ENCODE results near the gene PHAF1.
A peak's percentile ranks its signal among the peaks of the same experiment; 100 is the strongest.

Gene PHAF1

DNA sequence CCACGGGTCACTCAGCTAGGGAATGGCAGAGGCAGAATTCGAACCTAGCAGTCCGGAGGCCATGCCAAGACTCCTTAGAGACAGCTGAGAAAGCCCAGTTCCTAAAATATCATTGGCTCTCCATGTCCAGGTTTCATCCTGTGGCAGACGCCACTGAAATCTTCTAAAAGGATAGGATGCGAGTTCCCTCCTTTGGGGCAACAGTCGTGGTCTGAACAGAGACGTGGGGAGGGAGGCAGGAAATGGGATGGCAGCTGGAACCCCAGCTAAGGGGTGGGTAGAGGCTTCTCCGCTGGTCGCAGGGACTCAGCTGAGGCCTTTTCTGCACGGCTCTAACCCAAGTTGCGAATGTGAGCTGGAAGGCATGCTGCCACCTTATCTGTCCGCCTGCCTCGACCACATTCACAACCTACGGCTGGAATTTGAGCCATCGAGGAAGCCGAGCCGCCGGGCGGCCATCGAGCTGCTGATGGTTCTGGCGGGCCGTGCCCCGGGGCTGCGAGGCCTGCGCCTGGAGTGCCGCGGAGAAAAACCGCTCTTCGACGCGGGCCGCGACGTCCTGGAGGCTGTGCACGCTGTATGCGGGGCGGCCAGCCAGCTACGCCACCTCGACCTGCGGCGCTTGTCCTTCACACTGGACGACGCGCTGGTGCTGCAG, 52.9 kb downstream of the PHAF1 start:
- no peak for TF ChIP-seq ZBTB7A (IDR thresholded peaks at IDR 0.05; ENCODE audit: low read depth)
- peak; percentile 6; the same call in 1 of the 2 replicates for TF ChIP-seq EP300 (IDR thresholded peaks at IDR 0.05; ENCODE audit: borderline replicate concordance)

DNA sequence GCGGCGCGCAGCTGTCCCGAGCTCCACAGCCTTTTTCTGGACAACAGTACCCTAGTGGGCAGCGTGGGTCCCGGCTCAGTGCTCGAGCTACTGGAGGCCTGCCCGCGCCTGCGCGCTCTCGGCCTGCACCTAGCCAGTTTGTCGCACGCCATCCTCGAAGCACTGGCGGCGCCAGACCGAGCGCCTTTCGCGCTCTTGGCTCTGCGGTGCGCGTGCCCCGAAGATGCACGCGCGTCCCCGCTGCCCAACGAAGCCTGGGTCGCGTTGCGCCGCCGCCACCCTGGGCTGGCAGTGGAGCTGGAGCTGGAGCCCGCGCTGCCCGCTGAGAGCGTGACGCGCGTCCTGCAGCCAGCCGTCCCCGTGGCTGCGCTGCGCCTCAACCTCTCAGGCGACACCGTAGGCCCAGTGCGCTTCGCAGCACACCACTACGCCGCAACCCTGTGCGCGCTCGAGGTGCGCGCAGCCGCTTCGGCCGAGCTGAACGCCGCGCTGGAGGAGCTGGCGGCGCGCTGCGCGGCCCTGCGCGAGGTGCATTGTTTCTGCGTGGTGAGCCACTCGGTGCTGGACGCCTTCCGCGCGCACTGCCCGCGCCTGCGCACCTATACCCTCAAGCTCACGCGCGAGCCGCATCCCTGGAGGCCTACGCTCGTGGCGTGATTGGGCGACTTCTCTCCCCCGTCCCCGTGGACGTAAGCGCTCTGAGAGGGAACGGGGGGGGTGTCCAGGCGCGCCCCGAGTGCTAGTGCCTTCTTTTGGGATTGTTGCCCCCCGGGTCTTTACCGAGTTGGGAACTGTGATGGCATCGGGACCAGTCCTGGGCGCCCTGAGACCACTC, 53.6 kb downstream of the PHAF1 start:
- TF ChIP-seq CREB1 (IDR thresholded peaks at IDR 0.05; ENCODE audit: low read depth): no peak
- TF ChIP-seq NFIC (IDR thresholded peaks at IDR 0.05): no peak
- no peak for TF ChIP-seq FOXM1 (IDR thresholded peaks at IDR 0.05; ENCODE audit: borderline replicate concordance, low read depth)
- no peak for TF ChIP-seq TAF1 (IDR thresholded peaks at IDR 0.05; ENCODE audit: low read depth)
- no peak for TF ChIP-seq TEAD4 (IDR thresholded peaks at IDR 0.05)
- TF ChIP-seq EGR1 (IDR thresholded peaks at IDR 0.05): no peak
- no peak for TF ChIP-seq TCF12 (IDR thresholded peaks at IDR 0.05; ENCODE audit: low read depth)
- TF ChIP-seq ZBTB7A (IDR thresholded peaks at IDR 0.05; ENCODE audit: low read depth): no peak
- no peak for TF ChIP-seq CEBPB (IDR thresholded peaks at IDR 0.05)
- TF ChIP-seq EP300 (IDR thresholded peaks at IDR 0.05; ENCODE audit: borderline replicate concordance): peak; percentile 4; the same call in 1 of the 2 replicates
- TF ChIP-seq, protein P1, sequence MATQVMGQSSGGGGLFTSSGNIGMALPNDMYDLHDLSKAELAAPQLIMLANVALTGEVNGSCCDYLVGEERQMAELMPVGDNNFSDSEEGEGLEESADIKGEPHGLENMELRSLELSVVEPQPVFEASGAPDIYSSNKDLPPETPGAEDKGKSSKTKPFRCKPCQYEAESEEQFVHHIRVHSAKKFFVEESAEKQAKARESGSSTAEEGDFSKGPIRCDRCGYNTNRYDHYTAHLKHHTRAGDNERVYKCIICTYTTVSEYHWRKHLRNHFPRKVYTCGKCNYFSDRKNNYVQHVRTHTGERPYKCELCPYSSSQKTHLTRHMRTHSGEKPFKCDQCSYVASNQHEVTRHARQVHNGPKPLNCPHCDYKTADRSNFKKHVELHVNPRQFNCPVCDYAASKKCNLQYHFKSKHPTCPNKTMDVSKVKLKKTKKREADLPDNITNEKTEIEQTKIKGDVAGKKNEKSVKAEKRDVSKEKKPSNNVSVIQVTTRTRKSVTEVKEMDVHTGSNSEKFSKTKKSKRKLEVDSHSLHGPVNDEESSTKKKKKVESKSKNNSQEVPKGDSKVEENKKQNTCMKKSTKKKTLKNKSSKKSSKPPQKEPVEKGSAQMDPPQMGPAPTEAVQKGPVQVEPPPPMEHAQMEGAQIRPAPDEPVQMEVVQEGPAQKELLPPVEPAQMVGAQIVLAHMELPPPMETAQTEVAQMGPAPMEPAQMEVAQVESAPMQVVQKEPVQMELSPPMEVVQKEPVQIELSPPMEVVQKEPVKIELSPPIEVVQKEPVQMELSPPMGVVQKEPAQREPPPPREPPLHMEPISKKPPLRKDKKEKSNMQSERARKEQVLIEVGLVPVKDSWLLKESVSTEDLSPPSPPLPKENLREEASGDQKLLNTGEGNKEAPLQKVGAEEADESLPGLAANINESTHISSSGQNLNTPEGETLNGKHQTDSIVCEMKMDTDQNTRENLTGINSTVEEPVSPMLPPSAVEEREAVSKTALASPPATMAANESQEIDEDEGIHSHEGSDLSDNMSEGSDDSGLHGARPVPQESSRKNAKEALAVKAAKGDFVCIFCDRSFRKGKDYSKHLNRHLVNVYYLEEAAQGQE (IDR thresholded peaks at IDR 0.05; ENCODE audit: low read depth): no peak
- TF ChIP-seq, protein P2, sequence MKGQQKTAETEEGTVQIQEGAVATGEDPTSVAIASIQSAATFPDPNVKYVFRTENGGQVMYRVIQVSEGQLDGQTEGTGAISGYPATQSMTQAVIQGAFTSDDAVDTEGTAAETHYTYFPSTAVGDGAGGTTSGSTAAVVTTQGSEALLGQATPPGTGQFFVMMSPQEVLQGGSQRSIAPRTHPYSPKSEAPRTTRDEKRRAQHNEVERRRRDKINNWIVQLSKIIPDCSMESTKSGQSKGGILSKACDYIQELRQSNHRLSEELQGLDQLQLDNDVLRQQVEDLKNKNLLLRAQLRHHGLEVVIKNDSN (IDR thresholded peaks at IDR 0.05): peak; percentile 3; the same call in 1 of the 2 replicates
- no peak for TF ChIP-seq RAD21 (IDR thresholded peaks at IDR 0.05; ENCODE audit: low read depth)
- TF ChIP-seq, protein P3, sequence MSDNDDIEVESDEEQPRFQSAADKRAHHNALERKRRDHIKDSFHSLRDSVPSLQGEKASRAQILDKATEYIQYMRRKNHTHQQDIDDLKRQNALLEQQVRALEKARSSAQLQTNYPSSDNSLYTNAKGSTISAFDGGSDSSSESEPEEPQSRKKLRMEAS (IDR thresholded peaks at IDR 0.05): peak; percentile 91

DNA sequence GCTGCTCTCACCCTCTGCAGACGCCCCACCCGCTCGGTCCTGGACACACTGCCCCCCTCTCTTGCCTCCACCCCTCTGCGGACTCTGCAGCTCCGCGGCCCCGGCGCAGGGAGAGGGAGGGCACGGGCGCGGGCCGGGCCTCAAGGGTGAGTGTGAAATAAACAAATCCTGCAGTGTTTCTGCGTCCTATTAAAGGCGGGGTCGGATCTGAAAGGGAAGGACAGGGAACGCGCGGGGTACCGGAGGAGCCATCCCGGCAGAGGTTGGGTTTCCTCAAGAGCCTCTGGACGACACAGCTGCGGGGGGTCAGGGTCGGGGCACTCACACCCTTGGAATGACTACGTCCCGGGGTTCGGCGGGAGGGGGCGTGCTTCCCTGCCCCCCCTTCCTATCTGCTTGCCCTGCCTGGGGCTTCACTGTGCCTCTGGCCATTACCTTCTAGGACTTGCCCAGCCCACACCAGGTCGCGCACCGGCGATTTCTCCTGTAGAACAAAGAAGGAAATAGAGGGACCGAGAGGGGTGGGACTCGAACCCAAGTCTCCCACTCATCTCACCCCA, 54.3 kb downstream of the PHAF1 start:
- 0 out of 2 replicates have a peak, but pooled peaks have one; percentile 12 for TF ChIP-seq TEAD4 (IDR thresholded peaks at IDR 0.05)
- TF ChIP-seq TCF12 (IDR thresholded peaks at IDR 0.05; ENCODE audit: low read depth): no peak

DNA sequence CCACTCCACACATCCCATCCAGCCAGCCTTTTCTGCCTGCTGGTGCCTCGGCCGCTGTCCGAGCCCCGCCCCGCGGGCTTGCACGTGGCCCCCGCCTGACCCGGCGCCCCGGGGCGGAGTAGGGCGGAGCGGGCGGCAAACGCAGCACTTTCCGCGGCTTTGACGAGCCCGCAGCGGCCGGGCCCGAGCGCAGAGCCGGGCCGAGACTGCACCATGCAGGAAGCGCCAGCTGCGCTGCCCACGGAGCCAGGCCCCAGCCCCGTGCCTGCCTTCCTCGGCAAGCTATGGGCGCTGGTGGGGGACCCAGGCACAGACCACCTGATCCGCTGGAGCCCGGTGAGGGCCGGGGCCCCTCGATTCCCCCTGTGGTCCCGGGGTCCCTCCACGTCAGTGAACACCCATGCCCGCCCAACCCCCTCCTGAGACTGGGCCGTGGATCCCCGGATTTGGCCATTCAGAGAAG, 54.9 kb downstream of the PHAF1 start, which contains the start of gene HSF4:
Gene HSF4 (plus strand): TSS at position 147 of the 463 bp plus-strand sequence. CDS start 67 bp downstream, at position 214.
- TF ChIP-seq TCF12 (IDR thresholded peaks at IDR 0.05; ENCODE audit: low read depth): 0 out of 2 replicates have a peak, but pooled peaks have one; percentile 24
- TF ChIP-seq, protein P3 (IDR thresholded peaks at IDR 0.05): peak; percentile 88
- no peak for TF ChIP-seq RAD21 (IDR thresholded peaks at IDR 0.05; ENCODE audit: low read depth)
- no peak for TF ChIP-seq CREB1 (IDR thresholded peaks at IDR 0.05; ENCODE audit: low read depth)
- 0 out of 2 replicates have a peak, but pooled peaks have one; percentile 11 for TF ChIP-seq EP300 (IDR thresholded peaks at IDR 0.05; ENCODE audit: borderline replicate concordance)
- TF ChIP-seq TAF1 (IDR thresholded peaks at IDR 0.05; ENCODE audit: low read depth): no peak
- TF ChIP-seq, protein P2 (IDR thresholded peaks at IDR 0.05): peak; percentile 82

DNA sequence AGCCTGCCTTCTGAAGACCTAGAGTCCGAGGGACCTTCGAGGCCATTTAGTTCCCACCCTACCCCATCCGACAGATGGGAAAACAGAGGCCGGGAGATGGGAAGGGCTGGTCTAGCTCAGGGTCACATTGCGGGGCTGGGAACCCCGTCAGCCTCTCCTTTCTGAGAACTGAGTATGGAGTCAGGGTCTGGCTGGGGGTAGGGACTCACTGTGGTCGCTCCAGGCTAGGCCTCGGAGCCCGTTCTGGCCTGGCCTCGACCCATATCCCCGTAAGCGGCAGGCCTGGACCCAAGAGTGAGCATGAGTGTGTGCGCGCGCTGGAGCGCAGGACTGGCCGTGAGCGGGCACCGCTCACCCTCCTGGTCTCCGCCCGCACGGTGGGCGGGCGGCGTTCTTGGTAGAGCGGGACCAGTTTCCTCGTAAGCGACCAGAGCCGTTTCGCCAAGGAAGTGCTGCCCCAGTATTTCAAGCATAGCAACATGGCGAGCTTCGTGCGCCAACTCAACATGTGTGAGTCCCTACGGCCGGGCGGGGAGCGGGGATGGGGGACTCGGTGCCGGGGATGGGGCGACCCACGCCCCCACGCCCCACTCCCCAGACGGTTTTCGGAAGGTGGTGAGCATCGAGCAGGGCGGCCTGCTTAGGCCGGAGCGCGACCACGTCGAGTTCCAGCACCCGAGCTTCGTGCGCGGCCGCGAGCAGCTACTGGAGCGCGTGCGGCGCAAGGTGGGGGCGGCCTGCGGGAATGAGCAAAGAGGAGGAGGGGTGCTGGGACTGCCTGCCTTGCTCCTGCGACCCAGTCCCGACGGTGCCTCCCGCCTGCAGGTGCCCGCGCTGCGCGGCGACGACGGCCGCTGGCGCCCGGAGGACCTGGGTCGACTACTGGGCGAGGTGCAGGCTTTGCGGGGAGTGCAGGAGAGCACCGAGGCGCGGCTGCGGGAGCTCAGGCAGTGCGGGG, 55.7 kb downstream of the PHAF1 start:
- TF ChIP-seq TCF12 (IDR thresholded peaks at IDR 0.05; ENCODE audit: low read depth): no peak
- no peak for TF ChIP-seq CREB1 (IDR thresholded peaks at IDR 0.05; ENCODE audit: low read depth)
- TF ChIP-seq YY1 (IDR thresholded peaks at IDR 0.05; ENCODE audit: low read depth): no peak
- TF ChIP-seq ZBTB7A (IDR thresholded peaks at IDR 0.05; ENCODE audit: low read depth): no peak
- no peak for TF ChIP-seq EP300 (IDR thresholded peaks at IDR 0.05; ENCODE audit: borderline replicate concordance)
- TF ChIP-seq, protein P2 (IDR thresholded peaks at IDR 0.05): no peak

DNA sequence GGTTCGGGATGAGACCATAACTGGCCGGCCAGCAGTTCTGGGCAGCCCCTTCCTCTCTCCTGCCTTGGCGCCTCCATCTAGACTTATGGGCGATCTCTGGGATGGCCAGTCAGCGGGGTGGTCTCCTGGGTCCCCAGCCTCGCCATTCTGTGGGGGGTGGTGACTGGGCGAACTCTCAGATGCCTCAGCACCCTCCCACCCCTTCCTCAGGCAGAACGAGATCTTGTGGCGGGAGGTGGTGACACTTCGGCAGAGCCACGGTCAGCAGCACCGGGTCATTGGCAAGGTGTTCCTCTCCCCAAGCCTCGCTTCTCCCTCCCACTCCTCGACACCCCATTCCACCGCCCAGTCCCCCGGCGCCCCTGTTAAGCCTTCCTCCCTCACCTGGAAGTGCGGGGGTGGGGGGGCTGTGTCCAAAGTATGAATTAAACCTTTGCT, 56.4 kb downstream of the PHAF1 start:
- TF ChIP-seq, protein P3 (IDR thresholded peaks at IDR 0.05): no peak
- no peak for TF ChIP-seq TCF12 (IDR thresholded peaks at IDR 0.05; ENCODE audit: low read depth)
- TF ChIP-seq ZBTB7A (IDR thresholded peaks at IDR 0.05; ENCODE audit: low read depth): no peak
- no peak for TF ChIP-seq CEBPB (IDR thresholded peaks at IDR 0.05)
- TF ChIP-seq TAF1 (IDR thresholded peaks at IDR 0.05; ENCODE audit: low read depth): no peak
- no peak for TF ChIP-seq TEAD4 (IDR thresholded peaks at IDR 0.05)
- no peak for TF ChIP-seq CREB1 (IDR thresholded peaks at IDR 0.05; ENCODE audit: low read depth)
- TF ChIP-seq NFIC (IDR thresholded peaks at IDR 0.05): no peak
- no peak for TF ChIP-seq EP300 (IDR thresholded peaks at IDR 0.05; ENCODE audit: borderline replicate concordance)
- TF ChIP-seq, protein P1 (IDR thresholded peaks at IDR 0.05; ENCODE audit: low read depth): no peak
- TF ChIP-seq EGR1 (IDR thresholded peaks at IDR 0.05): no peak
- TF ChIP-seq FOXM1 (IDR thresholded peaks at IDR 0.05; ENCODE audit: borderline replicate concordance, low read depth): no peak
- TF ChIP-seq RAD21 (IDR thresholded peaks at IDR 0.05; ENCODE audit: low read depth): no peak
- TF ChIP-seq, protein P2 (IDR thresholded peaks at IDR 0.05): no peak

All from Ishikawa (cell line).